Activated naive CD4-positive, alpha-beta T cell treated with anti-CD3 and anti-CD28 coated beads, Interleukin-2, amount 50 U/mL, for 16 hours (primary cell): ENCODE measurements around the gene ARHGAP12.

Experiments
- DNase-seq: peaks from one replicate; pipeline ENCODE4 v3.0.0-alpha.2; 2020

ARHGAP12 gene

GRCh38 chr10:31948021-31948420 is 19.4 kb upstream of the ARHGAP12 start:
- no peak for DNase-seq

- no peak for DNase-seq
Observed at GRCh38 chr10:31947144-31947926, 18.7 kb upstream of the ARHGAP12 start.

GRCh38 chr10:31945392-31945791 is 16.8 kb upstream of the ARHGAP12 start:
- DNase-seq = no peak

GRCh38 chr10:31944071-31944433 is 15.4 kb upstream of the ARHGAP12 start:
- DNase-seq = no peak

- no peak for DNase-seq
Observed at GRCh38 chr10:31942892-31943291, 14.3 kb upstream of the ARHGAP12 start.

- DNase-seq = no peak
Observed at GRCh38 chr10:31942435-31942834, 13.8 kb upstream of the ARHGAP12 start.

GRCh38 chr10:31940839-31941653 is 12.4 kb upstream of the ARHGAP12 start:
- no peak for DNase-seq

GRCh38 chr10:31939797-31940708 is 11.4 kb upstream of the ARHGAP12 start:
- DNase-seq = no peak

GRCh38 chr10:31937371-31937770 is 8.7 kb upstream of the ARHGAP12 start:
- no peak for DNase-seq

GRCh38 chr10:31936933-31937332 is 8.3 kb upstream of the ARHGAP12 start:
- DNase-seq = no peak

- no peak for DNase-seq
Observed at GRCh38 chr10:31936086-31936485, 7.5 kb upstream of the ARHGAP12 start.

GRCh38 chr10:31935678-31936077 is 7.0 kb upstream of the ARHGAP12 start:
- DNase-seq = no peak

- no peak for DNase-seq
Observed at GRCh38 chr10:31932838-31933237, 4.2 kb upstream of the ARHGAP12 start.

GRCh38 chr10:31930856-31931255 is 2.2 kb upstream of the ARHGAP12 start:
- no peak for DNase-seq

GRCh38 chr10:31930023-31930751 is 1.6 kb upstream of the ARHGAP12 start:
- no peak for DNase-seq

- no peak for DNase-seq
Observed at GRCh38 chr10:31929261-31930022, 811 bp upstream of the ARHGAP12 start.

GRCh38 chr10:31927884-31928548 is 615 bp downstream of the ARHGAP12 start:
- peak; percentile 53 for DNase-seq

- DNase-seq = no peak
Observed at GRCh38 chr10:31927565-31927883, 1.1 kb downstream of the ARHGAP12 start.

- no peak for DNase-seq
Observed at GRCh38 chr10:31926765-31927564, 1.7 kb downstream of the ARHGAP12 start.

- DNase-seq = no peak
Observed at GRCh38 chr10:31926160-31926559, 2.5 kb downstream of the ARHGAP12 start.
